HTERT RPE-1 (cell line): Measurements from ENCODE around the gene ADARB2.
"Not testable (repeated sequence)": the region's sequence is repeated elsewhere in the genome, so short reads cannot be mapped to it uniquely, and the experiment has no call there.

Source experiments
- in situ Hi-C: fragments of 300-500 bp; cut with MboI; formaldehyde crosslinking; loops from 4 replicates; pipeline ENCODE4 v1.14.3; 2020; ENCODE audit warnings: low sequenced_read_pairs

ADARB2 gene

DNA sequence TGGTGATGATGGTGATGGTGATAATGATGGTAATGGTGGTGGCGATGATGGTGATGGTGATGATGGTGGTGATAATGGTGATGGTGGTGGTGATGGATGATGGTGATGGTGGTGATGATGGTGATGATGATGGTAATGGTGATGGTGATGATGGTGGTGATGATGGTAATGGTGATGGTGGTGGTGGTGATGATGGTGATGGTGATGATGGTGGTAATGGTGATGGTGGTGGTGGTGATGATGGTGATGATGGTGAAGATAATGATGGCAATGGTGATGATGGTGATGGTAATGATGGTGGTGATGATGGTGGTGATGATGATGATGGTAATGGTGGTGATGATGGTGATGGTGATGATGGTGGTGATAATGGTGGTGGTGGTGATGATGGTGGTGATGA, 517.5 kb downstream of the ADARB2 start:
- in situ Hi-C loops = not testable (repeated sequence)

DNA sequence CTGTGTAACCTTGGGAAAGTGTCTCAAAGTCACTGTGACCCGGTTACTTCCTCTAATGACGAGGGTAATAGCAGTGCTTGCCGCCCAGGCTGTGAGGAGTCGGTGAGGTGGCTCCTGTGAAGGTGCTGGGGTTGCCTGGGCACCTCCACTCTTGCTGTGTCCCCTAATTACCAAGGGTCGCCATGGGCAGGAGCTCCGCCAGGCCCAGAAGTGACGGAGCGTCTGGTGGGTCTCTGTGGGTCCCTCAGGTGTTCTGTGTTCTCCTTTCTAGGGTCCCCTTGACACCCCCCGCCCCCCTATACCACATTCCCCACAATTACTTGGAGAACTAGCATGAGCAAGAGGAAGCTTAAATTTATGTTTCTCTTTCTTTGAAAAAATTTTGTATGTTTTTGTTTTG, 519.7 kb downstream of the ADARB2 start:
- in situ Hi-C loops = no loop called here

DNA sequence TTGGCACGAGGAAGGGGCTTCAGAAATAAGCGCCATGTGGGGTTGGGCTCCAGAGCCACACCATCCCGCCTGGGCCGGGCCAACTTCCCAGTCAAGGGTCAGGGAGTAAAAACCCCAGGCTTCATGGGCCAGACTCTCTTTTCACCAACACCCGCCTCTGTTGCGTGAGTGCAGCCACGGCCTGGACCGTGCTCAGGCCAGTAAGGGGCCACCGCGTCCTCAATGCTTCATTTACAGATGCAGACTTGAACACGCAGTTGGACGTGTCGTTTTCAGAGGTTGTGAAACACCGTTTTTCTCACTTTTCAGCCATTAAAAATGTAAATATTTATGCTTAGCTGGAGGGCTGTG, 520.1 kb downstream of the ADARB2 start:
- in situ Hi-C loops = no loop called here

DNA sequence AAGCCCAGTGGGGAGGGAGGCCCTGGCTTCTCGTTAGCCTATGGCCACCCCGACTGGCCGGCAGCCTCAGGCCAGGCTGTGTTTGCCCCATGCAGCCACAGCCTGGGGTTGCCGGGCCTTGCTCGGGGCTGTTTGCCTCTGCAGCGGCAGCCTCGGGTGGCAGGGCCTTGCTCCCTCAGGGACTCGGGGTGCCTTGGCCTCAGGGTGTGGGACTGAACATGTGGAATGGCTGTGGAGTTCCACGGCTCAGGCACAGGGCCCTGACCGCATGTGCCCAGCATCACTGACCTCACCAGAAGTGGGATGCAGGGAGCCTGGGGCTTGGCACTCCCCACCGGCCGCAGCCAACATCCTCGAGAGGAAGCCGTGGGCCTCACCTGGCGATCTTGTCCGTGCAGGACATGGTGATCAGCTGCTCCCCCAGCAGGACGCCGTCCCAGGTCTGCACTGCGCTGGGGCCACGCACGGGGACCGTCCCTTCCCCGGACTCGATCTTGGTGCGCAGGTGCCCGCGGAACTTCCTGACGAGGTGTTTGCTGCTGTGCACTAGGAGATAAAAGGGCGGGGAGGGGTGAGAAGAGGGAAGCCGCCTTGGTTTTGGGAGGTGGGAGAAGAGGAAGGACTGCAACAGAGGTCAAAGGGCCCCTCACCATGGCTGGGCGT, 520.6 kb downstream of the ADARB2 start:
- in situ Hi-C loops = no loop called here

DNA sequence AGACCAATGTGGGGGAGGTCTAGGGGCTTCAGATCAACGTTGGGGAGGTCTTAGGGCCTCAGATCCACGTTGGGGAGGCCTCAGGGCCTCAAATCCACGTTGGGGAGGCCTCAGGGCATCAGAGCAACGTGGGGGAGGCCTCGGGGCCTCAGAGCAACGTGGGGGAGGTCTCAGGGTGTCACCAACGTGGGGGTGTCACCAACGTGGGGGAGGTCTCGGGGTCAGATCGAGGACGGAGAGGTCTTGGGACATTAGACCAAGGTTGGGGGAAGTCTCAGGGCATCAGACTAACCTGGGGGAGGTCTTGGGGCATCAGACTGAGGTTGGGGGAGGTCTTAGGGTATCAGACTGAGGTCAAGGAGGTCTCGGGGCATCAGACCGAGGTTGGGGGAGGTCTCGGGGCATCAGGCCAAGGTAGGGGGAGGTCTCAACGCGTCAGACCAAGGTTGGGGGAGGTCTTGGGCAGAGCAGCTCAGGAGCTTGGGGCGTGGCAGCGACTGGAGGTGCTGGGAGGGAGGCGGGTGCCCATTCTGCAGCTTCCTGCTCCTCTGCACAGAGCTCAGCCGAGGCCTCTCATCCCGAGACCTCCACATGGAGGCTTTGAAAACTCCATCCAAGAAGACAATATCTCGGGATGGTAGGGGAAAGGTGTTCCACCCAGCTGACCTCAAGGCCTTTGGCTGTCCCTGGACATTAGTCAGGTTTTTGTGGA, 521.3 kb downstream of the ADARB2 start:
- in situ Hi-C loops = no loop called here

DNA sequence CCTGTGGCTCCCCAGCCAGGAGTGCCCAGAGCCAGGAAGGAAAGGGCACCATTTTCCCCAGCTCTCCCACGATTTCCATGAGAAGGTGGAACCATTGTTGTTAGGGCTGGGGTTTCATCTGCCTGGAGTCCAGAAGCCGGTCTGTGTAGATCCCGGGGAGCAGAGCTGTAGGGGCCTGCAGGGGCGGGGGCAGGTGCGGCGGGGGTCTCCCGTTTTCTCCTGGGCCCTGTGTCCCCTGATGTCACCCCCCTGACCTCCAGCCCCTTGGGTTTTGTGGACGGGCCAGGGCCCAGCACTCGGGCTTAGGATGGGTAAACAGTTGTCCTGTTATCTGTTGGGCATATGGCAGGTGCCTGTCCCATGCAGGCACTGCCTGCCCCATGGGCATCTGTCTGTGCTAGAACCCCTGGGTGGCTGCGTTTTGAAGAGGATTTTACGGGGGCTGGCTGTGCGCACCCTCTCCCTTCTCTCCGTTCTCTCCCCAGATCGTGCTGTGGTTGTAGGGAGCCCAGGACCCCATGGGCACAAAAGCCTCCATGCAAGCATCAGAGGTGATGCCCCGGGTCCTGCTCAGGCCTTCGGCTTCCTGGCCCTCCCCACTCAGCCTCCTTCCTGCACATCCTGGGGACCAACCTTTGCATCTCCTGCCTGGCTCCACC, 522.3 kb downstream of the ADARB2 start:
- in situ Hi-C loops = no loop called here

DNA sequence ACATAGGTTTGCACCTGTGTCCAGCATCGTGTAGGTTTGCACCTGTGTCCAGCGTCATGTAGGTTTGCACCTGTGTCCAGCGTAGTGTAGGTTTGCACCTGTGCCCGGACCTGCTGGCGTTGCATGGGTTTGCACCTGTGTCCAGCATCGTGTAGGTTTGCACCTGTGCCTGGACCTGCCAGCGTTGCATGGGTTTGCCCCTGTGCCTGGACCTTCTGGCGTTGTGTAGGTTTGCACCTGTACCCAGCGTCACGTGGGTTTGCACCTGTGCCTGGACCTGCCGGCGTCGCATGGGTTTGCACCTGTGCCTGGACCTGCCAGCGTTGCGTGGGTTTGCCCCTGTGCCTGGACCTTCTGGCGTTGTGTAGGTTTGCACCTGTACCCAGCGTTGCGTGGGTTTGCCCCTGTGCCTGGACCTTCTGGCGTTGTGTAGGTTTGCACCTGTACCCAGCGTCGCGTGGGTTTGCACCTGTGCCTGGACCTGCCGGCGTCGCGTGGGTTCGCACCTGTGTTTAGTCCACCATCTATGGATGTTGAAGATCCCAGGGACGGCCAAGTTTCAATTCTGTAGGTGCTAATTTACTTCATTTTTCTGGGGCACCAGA, 523.2 kb downstream of the ADARB2 start:
- in situ Hi-C loops = no loop called here

DNA sequence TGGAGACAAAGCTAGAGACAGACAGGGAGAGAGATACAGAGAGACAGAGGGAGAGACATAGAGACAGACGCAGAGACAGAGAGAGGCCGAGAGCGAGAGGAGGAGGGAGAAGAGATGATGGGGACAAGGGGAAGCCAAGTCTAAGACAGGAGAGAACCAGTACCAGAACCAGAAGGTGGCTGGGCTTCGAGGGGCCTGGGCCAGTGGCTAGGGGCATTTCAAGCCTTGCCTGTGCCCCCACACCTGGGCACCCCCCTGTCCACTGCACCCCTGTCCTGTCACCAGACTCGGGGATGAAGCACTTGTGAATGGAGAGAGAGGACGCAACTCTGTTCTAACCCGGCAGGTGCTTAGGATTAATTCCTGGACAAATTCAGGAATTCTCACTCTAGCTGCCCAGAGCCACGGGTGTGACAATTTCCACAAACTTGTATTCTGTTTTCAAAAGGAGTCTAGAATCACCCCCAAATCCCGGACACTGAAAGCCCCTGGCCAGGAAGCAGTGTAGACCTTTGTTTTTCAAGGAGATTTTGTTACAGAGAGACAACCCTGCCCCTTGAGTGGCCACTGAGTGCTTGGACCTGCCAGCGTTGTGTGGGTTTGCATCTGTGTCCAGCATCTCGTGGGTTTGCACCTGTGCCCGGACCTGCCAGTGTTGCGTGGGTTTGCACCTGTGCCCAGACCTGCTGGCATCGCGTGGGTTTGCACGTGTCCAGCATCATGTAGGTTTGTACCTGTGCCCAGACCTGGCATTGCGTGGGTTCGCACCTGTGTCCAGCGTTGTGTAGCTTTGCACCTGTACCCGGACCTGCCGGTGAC, 523.9 kb downstream of the ADARB2 start:
- in situ Hi-C loops = no loop called here

DNA sequence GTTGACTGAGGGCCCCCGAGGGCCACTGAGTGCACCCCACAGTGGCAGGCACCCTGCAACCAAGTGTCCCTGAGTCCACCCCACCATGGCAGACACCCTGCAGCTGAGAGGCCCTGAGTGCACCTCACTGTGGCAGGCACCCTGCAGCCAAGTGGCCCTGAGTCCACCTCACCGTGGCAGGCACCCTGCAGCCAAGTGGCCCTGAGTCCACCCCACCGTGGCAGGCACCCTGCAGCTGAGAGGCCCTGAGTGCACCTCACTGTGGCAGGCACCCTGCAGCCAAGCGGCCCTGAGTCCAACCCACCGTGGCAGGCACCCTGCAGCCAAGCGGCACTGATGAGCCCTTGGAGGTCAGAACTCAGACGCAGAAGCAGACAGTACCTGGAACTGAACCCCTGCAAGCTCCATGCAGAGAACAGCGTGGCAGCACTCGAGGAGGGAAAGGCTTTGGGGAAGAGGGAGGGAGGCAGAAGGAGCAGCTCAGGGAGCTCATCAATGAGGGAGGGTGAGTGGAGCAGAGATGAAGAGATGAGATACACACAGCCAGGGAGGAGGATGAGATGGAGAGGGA, 524.7 kb downstream of the ADARB2 start:
- in situ Hi-C loops = no loop called here

DNA sequence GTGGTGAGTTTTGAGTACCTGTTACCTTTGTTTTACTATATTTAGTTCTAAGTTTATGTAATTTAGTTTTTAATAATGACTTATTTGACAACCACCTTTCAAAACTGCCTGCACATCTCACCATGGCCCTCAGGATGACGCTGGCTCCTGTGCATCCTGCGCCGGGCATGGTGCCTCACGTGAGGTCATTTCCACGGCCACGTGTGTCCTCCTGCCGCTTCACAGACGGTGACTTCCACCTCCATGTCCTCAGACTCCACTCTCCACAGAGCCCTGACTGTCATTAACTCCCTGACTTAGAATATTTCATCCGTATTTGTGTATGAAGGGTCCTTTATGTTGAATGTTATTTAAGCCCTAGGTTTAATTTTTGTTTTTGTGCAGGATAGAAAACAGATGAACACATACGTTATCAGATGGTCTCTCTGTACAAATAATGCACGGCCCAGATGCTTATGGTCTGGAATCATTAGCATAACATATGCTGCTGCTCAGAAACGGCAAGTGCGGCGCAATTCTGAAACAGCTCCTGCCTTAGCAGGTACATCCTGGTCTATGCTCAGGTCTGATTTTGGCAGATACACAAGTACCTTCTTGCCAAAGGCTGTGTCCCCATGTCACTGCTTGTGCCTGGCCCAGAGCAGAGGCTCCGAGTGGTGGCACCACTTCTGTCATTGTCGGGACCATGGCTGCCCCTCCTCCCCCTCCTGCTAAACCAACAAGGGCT, 525.3 kb downstream of the ADARB2 start:
- in situ Hi-C loops = no loop called here

DNA sequence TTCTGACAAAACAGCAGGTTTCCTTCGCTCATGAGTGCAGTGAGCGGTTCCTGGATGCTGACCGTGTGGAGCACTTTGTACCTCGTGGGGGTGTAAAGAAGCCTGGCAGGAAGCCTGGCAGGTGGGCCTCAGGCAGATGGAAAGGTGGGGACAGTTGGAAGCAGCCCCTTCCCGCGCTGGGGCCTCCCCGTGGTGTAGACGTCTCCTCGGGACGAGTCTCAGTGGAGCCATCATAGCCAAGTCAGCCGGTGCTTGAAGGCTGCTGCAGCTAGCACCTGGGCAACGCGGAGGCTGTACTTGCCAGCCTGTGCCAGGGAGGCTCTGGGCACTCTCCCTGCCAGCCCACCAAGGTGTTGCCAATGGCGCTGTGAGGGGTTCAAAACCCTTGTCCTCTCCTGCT, 526.7 kb downstream of the ADARB2 start:
- in situ Hi-C loops = no loop called here

DNA sequence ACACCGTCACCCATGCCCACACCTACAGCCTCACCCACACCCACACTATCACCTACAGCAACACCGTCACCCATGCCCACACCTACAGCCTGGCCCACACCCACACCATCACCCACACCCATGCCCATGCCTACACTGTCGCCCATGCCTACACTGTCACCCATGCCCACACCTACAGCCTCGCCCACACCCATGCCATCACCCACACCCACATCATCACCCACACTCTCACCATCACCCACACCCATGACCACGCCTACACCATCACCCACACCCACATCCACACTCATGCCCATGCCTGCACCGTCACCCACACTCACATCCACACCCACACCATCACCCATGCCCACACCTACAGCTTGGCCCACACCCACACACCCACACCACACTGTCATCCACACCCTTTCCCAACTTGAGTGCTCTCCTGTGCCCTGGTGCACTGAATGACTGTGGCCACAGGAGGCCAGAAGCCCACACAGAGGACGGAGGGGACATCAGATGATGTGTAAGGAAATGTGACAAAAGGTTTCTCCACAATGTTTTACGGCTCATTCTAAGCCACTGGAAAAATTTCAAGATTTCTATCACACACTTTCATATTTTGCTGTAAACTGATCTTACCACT, 527.9 kb downstream of the ADARB2 start:
- in situ Hi-C loops = no loop called here

DNA sequence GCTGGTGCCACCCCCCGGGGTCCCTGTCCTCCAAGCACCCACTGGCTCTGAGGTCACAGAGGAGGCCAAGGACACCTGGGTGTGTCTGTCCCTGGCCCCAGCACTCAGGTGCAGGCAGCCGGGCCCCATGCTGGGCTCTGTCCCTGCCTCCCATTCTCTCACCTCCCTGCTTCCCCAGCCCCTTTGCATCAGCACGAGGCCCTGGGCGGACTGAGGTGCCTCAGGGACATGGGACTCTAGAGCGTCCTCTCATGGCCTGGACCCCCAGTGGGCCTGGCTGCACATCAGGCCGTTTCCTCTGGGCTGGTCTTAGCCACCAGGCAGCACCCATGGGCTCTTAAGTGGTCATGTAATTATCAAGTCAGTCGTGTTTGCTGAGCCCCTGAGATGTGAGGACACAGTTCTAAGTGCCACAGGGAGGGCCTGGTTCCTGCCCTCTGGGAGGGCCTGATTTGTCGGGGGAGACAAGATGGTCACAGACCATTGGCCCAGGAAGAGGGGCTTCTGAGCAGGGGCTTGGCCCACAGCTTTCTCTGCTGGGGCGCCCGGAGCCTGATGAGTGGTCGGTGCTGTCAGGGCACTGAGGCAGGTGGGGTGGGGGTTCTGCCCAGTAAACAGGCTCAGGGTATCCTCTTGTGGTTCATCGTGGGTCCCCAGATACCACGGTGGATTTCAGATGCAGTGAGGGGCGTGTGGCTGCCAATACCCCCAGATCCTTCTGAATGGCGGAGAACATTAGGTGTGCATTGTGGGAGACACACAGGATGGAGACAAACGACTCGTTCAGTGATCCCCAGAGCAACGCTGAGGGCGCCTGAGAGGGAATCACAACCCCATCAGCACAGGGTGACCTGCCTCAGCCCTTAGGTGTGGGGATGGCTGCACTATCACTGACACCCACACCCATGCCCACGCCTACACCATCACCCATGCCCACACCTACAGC, 528.7 kb downstream of the ADARB2 start:
- in situ Hi-C loops = no loop called here

DNA sequence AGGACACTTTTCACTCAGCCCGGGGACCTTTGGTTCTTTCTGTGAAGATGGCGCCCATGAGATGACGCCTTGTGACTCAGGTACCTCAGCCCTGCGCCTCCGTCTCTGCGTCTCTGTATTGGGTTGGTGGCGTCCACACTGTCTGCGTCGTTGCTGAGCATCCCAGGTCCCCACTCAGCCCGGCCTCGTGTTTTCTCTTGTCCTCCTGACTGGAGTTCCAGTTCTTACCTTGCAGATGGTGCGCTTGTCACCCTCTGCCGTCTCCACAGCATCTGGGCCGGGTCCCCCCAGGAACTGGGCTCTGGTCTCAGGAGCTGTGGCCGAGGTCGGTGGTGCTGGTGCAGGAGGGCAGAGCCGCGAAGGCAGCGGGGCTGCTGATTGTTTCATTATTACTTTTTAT, 530.7 kb downstream of the ADARB2 start:
- in situ Hi-C loops = no loop called here

DNA sequence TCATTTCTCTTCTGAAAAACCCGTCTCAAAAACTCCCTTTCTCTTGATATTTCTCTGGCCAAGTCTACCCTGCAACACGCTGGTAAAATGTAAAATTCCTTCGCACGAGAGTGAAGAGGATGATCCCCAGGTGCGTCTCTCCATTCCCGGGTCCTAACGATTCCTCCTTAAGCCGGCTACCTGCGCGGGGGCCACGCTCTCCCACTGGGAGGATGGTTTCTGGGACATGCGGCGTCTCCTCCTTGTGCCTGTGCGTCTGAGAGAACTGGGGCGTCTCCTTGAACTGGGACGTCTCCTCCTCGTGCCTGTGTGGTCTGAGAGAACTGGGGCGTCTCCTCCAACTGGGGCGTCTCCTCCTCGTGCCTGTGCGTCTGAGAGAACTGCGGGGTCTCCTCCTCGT, 531.2 kb downstream of the ADARB2 start:
- in situ Hi-C loops = no loop called here

DNA sequence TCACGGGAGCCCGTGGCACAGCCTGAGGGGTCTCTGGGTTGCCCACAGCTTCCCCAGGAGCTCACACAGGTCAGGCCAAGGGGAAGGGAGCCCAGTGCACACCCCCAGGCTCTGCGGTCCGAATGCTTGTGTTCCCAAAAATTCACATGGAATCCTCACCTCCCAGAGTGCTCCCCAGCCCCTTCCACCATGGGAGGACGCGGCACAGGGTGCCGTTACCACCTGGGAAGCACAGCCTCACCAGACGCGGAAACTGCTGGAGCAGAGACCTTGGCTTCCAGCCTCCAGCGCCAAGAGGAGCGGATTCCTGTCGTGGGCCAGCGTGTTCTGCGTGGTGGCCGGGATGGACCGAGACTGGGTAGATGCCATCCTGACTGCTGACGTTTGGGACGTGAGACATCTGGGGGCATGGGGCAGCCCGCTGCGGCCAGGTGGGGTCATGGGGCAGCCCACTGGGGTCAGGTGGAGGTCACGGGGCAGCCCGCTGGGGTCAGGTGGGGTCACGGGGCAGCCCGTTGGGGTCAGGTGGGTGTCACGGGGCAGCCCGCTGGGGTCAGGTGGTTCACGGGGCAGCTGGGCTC, 531.8 kb downstream of the ADARB2 start:
- in situ Hi-C loops = no loop called here

DNA sequence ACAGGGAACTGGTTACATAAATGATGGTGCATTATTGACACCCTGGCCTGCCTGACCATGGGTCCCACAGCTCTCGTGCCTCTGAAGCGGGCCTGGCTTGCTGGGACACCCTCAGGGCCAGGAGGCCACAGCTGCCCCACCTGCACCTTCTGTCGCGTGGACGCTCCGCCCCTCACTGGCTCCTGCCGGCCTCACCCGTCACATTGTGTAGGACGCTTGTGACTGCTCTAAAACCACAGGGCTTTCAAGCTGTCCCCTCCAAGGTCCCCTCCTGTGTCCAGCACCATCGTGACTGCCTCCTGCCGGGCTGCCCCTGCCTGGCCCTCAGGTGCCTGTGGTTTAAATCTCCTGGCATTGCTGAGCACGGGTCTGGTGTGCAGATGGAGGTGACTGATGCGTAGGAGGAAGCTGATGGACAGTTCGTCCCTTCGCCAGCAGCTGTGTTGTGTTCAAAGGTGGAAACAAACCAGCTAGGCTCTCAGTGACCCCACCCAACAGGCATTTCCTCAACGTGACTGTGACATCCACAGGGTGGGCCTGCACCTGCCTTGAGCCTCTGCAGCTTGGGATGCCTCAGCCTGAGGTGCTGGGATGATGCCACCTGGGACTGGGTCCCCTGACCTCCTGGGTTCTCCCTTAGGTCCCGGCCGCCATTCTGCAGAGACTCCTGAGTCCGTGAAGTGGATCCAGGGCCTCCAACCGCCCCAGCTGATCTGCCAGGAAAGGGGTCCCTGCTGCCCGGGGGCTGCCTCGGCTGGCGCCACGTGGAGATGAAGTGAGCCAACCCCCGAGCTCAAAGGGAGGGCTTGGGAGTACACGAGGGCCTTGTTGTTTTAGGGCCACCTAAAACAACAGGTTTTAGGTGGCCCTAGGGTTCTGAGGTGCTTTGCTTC, 532.6 kb downstream of the ADARB2 start:
- in situ Hi-C loops = no loop called here
